ENCODE results near the gene LSR. TPM values are rescaled to one million over a fixed set of nuclear protein-coding genes. Genes with fewer than 3 reads are reported as not detected.

LSR gene
- total and polyA plus RNA-seq, 2 of the 4 experiments (the other 2 are of a cell fraction): 0.18 to 0.44 TPM

DNA sequence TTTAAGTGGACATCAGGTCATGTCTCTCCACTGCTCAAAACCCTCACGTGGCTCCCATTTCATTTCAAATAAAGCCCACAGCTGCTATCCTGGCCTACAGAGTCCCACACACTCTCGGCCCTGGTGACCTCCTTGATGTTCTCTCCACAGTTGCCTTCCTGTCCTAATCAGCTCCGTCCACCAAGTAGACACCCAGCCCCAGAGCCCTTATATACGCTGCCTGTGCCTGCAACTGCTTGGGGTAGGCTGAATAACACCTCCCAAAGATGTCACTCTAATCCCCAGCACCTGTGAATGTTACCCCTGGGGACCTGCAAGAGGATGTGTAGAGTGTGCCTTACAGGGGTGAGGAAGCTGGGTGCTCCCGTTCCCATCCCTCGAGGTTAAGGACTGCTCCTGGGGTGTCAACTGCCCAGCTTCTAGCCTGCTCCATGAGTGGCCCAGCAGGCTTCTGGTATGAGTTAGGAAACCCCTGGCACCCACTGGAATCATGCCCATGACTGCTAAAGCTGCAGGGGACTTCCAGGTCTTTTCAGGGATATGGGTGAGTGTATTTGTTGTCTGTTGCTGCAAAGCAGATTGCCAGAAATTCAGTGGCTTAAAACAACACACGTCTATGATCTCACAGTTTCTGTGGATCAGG, 26.3 kb upstream of the LSR start:
- CTCF ChIA-PET: no interaction called here
- Histone ChIP-seq H3K4me2 (ENCODE audit: low read depth, low read length) (no peak overlapping the region), H3K9me1 (ENCODE audit: insufficient read depth, low read length) (no peaks in the 10 kb centered on the region), H2BK120ac (ENCODE audit: low read depth, low read length) (no peak overlapping the region), H3K79me1 (ENCODE audit: low read depth in 1 of 2, low read length in 2 of 2) (no peaks in the 10 kb centered on the region), H3K36me3 (ENCODE audit: control insufficient read depth, insufficient read depth, low read length) (no peaks in the 10 kb centered on the region), H2AK5ac (ENCODE audit: low read depth, low read length) (no peak overlapping the region), H4K91ac (ENCODE audit: insufficient read depth, low read depth, low read length) (no peak overlapping the region), H3K18ac (ENCODE audit: low read depth, low read length) (no peak overlapping the region), H4K20me1 (ENCODE audit: insufficient read depth, low read length) (no peaks in the 10 kb centered on the region), H3K27ac (ENCODE audit: insufficient read depth, low read length) (no peak overlapping the region), H3K4me3 (ENCODE audit: insufficient read depth, low read depth, low read length) (no peak overlapping the region), H3K56ac (ENCODE audit: extremely low read depth, insufficient read depth, low read length) (no peak overlapping the region), H3K9ac (ENCODE audit: low read depth, low read length) (no peak overlapping the region), H3K14ac (replicated peaks; ENCODE audit: low read depth, low read length) (no peak overlapping the region), H4K8ac (ENCODE audit: low read depth in 2 of 2, low read length in 2 of 2) (no peak overlapping the region), H2BK15ac (ENCODE audit: low read depth, low read length) (no peak overlapping the region), H3K9me3 (ENCODE audit: control insufficient read depth, insufficient read depth, low read length) (peaks cover 3% of the 10 kb centered on the region; the same call in 1 of the 2 replicates), H3K23ac (ENCODE audit: low read depth, low read length) (no peak overlapping the region), H4K5ac (ENCODE audit: low read depth, low read length) (no peak overlapping the region), H3K27me3 (ENCODE audit: control insufficient read depth, insufficient read depth, low read length) (peaks cover 13% of the 10 kb centered on the region), H2BK5ac (ENCODE audit: low read depth, low read length, poor library complexity, severe bottlenecking) (no peak overlapping the region), H2AFZ (replicated peaks; ENCODE audit: low read length, poor library complexity) (no peak overlapping the region), H2BK20ac (ENCODE audit: low read depth, low read length) (no peak overlapping the region), H2AK9ac (replicated peaks; ENCODE audit: low read depth, low read length, poor library complexity) (no peak overlapping the region), H3K4me1 (ENCODE audit: control insufficient read depth, insufficient read depth, low read length) (no peaks in the 10 kb centered on the region), H3K4ac (ENCODE audit: low read depth, low read length) (no peak overlapping the region)
- no peak for ATAC-seq (ENCODE audit: low read depth)
- POLR2A ChIA-PET (ENCODE audit: unreplicated experiment): no interaction called here
- intact Hi-C loops (cut with micrococcal nuclease) (no loop called here), dilution Hi-C loops (cut with HindIII; ENCODE audit: low sequenced_read_pairs, unreplicated experiment) (no loop called here), in situ Hi-C loops (cut with MboI; ENCODE audit: low sequenced_read_pairs) (no loop called here)
- TF ChIP-seq RAD21 (IDR thresholded peaks at IDR 0.05; ENCODE audit: low read length): no peak
- TF ChIP-seq MAFK (IDR thresholded peaks at IDR 0.05; ENCODE audit: low read depth, low read length): no peak
- TF ChIP-seq RCOR1 (IDR thresholded peaks at IDR 0.05; ENCODE audit: insufficient replicate concordance, low read length): no peak
- TF ChIP-seq MXI1 (IDR thresholded peaks at IDR 0.05; ENCODE audit: borderline replicate concordance, low read depth, low read length): no peak
- TF ChIP-seq CEBPB (IDR thresholded peaks at IDR 0.05; ENCODE audit: low read depth, low read length): no peak
- no peak for TF ChIP-seq CHD1 (IDR thresholded peaks at IDR 0.05; ENCODE audit: low read depth, low read length)
- TF ChIP-seq, protein P1, sequence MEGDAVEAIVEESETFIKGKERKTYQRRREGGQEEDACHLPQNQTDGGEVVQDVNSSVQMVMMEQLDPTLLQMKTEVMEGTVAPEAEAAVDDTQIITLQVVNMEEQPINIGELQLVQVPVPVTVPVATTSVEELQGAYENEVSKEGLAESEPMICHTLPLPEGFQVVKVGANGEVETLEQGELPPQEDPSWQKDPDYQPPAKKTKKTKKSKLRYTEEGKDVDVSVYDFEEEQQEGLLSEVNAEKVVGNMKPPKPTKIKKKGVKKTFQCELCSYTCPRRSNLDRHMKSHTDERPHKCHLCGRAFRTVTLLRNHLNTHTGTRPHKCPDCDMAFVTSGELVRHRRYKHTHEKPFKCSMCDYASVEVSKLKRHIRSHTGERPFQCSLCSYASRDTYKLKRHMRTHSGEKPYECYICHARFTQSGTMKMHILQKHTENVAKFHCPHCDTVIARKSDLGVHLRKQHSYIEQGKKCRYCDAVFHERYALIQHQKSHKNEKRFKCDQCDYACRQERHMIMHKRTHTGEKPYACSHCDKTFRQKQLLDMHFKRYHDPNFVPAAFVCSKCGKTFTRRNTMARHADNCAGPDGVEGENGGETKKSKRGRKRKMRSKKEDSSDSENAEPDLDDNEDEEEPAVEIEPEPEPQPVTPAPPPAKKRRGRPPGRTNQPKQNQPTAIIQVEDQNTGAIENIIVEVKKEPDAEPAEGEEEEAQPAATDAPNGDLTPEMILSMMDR (conservative IDR thresholded peaks at IDR 0.05; ENCODE audit: low read depth, low read length): no peak
- TF ChIP-seq, protein P2, sequence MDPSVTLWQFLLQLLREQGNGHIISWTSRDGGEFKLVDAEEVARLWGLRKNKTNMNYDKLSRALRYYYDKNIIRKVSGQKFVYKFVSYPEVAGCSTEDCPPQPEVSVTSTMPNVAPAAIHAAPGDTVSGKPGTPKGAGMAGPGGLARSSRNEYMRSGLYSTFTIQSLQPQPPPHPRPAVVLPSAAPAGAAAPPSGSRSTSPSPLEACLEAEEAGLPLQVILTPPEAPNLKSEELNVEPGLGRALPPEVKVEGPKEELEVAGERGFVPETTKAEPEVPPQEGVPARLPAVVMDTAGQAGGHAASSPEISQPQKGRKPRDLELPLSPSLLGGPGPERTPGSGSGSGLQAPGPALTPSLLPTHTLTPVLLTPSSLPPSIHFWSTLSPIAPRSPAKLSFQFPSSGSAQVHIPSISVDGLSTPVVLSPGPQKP (IDR thresholded peaks at IDR 0.05; ENCODE audit: borderline replicate concordance, low read depth, low read length): no peak
- TF ChIP-seq, protein P3, sequence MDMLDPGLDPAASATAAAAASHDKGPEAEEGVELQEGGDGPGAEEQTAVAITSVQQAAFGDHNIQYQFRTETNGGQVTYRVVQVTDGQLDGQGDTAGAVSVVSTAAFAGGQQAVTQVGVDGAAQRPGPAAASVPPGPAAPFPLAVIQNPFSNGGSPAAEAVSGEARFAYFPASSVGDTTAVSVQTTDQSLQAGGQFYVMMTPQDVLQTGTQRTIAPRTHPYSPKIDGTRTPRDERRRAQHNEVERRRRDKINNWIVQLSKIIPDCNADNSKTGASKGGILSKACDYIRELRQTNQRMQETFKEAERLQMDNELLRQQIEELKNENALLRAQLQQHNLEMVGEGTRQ (IDR thresholded peaks at IDR 0.05; ENCODE audit: low read depth, low read length): no peak
- TF ChIP-seq SMC3 (IDR thresholded peaks at IDR 0.05; ENCODE audit: low read depth, low read length): no peak
- TF ChIP-seq POLR2A (IDR thresholded peaks at IDR 0.05; ENCODE audit: low read depth, low read length): no peak
- no peak for TF ChIP-seq MAZ (IDR thresholded peaks at IDR 0.05; ENCODE audit: borderline replicate concordance, low read depth, low read length)
- TF ChIP-seq NFE2L2 (IDR thresholded peaks at IDR 0.05; ENCODE audit: low read depth, low read length): no peak
- no peak for TF ChIP-seq RFX5 (IDR thresholded peaks at IDR 0.05; ENCODE audit: low read depth, low read length)
- TF ChIP-seq BHLHE40 (IDR thresholded peaks at IDR 0.05; ENCODE audit: low read depth, low read length): no peak
- TF ChIP-seq FOS (IDR thresholded peaks at IDR 0.05; ENCODE audit: low read depth, low read length): no peak
- 56% methylated on average over 2 of the region's 7 CpGs; no CpG with 5 or more reads in 1 of the 2 experiments for WGBS, 2 experiments (ENCODE audit: extremely low coverage in 2 of 2, insufficient read length in 1 of 2)
- BruUV-seq (replicated peaks): no TSS peak
- DNase-seq: no peak

Data from IMR-90 (cell line).